GM12878 (cell line): ENCODE measurements around the gene ABHD2. TPM values are rescaled to one million over a fixed set of nuclear protein-coding genes. Genes with fewer than 3 reads are reported as not detected.
A peak's percentile ranks its signal among the peaks of the same experiment; 100 is the strongest.

Experiments
- ATAC-seq: fragments of 200-7000 bp; cut with Tn5 transposase; 3 replicates; pipeline ENCODE4 v1.9.1; 2020; ENCODE audit warnings: mild to moderate bottlenecking, moderate library complexity
- BruUV-seq: library from RNA; stranded (reverse); fragments of 400-500 nt; replicated peaks from 2 replicates; lab custom pipeline; 2021; lab: Mats Ljungman, UMichigan
- CTCF ChIA-PET: fragments of 300-600 bp; sonication (Branson Sonifier 250); formaldehyde crosslinking; extraction: SDS; loops from one replicate; lab custom pipeline; 2021; ENCODE audit warnings: inconsistent platforms; lab: Yijun Ruan, JAX
- POLR2A ChIA-PET: fragments of 350-600 bp; formaldehyde crosslinking; extraction: SDS; loops from one replicate; lab custom pipeline; 2021; ENCODE audit warnings: inconsistent platforms; lab: Charles Lee
- RAD21 ChIA-PET: fragments of 300-600 bp; sonication (Branson Sonifier 250); formaldehyde crosslinking; loops from one replicate; lab custom pipeline; 2023; ENCODE audit warnings: antibody characterized with exemption; ENCODE audit not compliant: unreplicated experiment; lab: Charles Lee
- SMC1A ChIA-PET: fragments of 300-600 bp; sonication (Branson Sonifier 250); formaldehyde crosslinking; loops from one replicate; lab custom pipeline; 2023; ENCODE audit not compliant: unreplicated experiment, uncharacterized antibody; lab: Charles Lee
- DNase-seq: peaks from one replicate; pipeline ENCODE4 v3.0.0-alpha.2; 2011; ENCODE audit warnings: low read depth, low spot score
- FAIRE-seq: peaks from 3 replicates; lab custom pipeline; 2011; peaks lifted over from hg19 to GRCh38; lab: Jason Lieb, UNC
- H2AFZ ChIP-seq: 2 replicates; pipeline ENCODE4 v1.6.0; 2011; ENCODE audit warnings: low read depth, low read length, control low read depth; ENCODE audit not compliant: control insufficient read depth
- H3K27ac ChIP-seq: 2 replicates; pipeline ENCODE4 v1.5.1; 2011; ENCODE audit warnings: control low read depth; ENCODE audit not compliant: control insufficient read depth, insufficient read depth
- H3K27me3 ChIP-seq, 2 experiments: replicated peaks in 1 of 2; 2 replicates each; pipeline versions ENCODE4 v1.6.0 to v1.6.1; 2011; ENCODE audit warnings: low read length in 1 of 2; ENCODE audit not compliant: control insufficient read depth in 2 of 2, insufficient read depth in 2 of 2
- H3K36me3 ChIP-seq, 2 experiments: 2 replicates each; pipeline ENCODE4 v1.5.1; 2011; ENCODE audit warnings: low read length in 1 of 2; ENCODE audit not compliant: control insufficient read depth in 2 of 2, insufficient read depth in 2 of 2
- H3K4me1 ChIP-seq: 2 replicates; pipeline ENCODE4 v1.6.1; 2011; ENCODE audit warnings: mild to moderate bottlenecking, low read length, moderate library complexity, mixed read lengths; ENCODE audit not compliant: control insufficient read depth, insufficient read depth
- H3K4me2 ChIP-seq: 2 replicates; pipeline ENCODE4 v1.6.0; 2011; ENCODE audit warnings: control low read depth; ENCODE audit not compliant: control insufficient read depth, insufficient read depth
- H3K4me3 ChIP-seq: fragments of 200-600 bp; sonication (generic); 2 replicates; pipeline ENCODE4 v1.5.1; 2016
- H3K79me2 ChIP-seq: 2 replicates; pipeline ENCODE4 v1.6.0; 2011; ENCODE audit warnings: low read length; ENCODE audit not compliant: control insufficient read depth, insufficient read depth
- H3K9ac ChIP-seq: 2 replicates; pipeline ENCODE4 v1.8.0; 2011; ENCODE audit warnings: low read length, control low read depth, mixed read lengths; ENCODE audit not compliant: control insufficient read depth, insufficient read depth
- H3K9me3 ChIP-seq: replicated peaks from 3 replicates; pipeline ENCODE4 v1.5.1; 2011; ENCODE audit warnings: mild to moderate bottlenecking, low read length; ENCODE audit not compliant: control insufficient read depth, insufficient read depth
- H4K20me1 ChIP-seq: 2 replicates; pipeline ENCODE4 v1.6.0; 2011; ENCODE audit not compliant: control insufficient read depth, insufficient read depth
- IKZF2 ChIP-seq, 2 experiments: fragments of 450-650 bp; IDR thresholded peaks; 2 replicates each; pipeline ENCODE4 v1.6.1; 2017; ENCODE audit warnings: mild to moderate bottlenecking in 2 of 2, moderate library complexity in 2 of 2
- MEF2B ChIP-seq: fragments of 450-650 bp; IDR thresholded peaks from 2 replicates; pipeline ENCODE4 v1.6.1; 2018; ENCODE audit warnings: mild to moderate bottlenecking, moderate library complexity; ENCODE audit not compliant: partially characterized antibody, poor library complexity, severe bottlenecking
- NR2F1 ChIP-seq: fragments of 450-650 bp; conservative IDR thresholded peaks from 2 replicates; pipeline ENCODE4 v1.6.1; 2017; ENCODE audit warnings: mild to moderate bottlenecking
- RUNX3 ChIP-seq: IDR thresholded peaks from 2 replicates; pipeline ENCODE4 v1.6.1; 2012; ENCODE audit warnings: low read length, inconsistent platforms
- SUZ12 ChIP-seq: fragments of 200-600 bp; sonication (generic); IDR thresholded peaks from one replicate; pipeline ENCODE4 v1.6.1; 2018; ENCODE audit warnings: antibody characterized with exemption, mild to moderate bottlenecking; ENCODE audit not compliant: unreplicated experiment
- WGBS: methylation state at CpG from one replicate; pipeline ENCODE4 v1.1.6; 2016; ENCODE audit warnings: low lambda C conversion rate; ENCODE audit not compliant: insufficient replicate concordance, insufficient coverage; ENCODE audit errors: missing lambda C conversion rate; 5-methylcytosine and 5-hydroxymethylcytosine counted together
- in situ Hi-C: fragments of 300-500 bp; cut with MboI; formaldehyde crosslinking; loops from 9 replicates; pipeline ENCODE4 v1.14.3; 2018; ENCODE audit warnings: mixed read lengths
- intact Hi-C: fragments of 100-400 bp; cut with micrococcal nuclease; formaldehyde crosslinking; loops from one replicate; pipeline ENCODE4 v1.14.2; 2022; ENCODE audit not compliant: unreplicated experiment
- polyA plus RNA-seq, 11 experiments: library from polyadenylated mRNA; depleted of rRNA in 4 of 11; unstranded in 6 of 11; stranded (reverse) in 5 of 11; fragments of >200 nt; fragmentation: Nextera tagmentation in 4 of 11; fragmentation: Illumina TruSeq in 1 of 11; extraction: Ambion mirVana in 4 of 11; extraction: Trizol in 1 of 11; gene quantifications; 1 replicate in 1 of 11; 2 replicates in 10 of 11; pipeline versions ENCODE4 v1.2.1 to v1.2.3, GENCODE V29; 2011 to 2016; ENCODE audit warnings: inconsistent platforms in 2 of 11, missing spikeins in 2 of 11, low read depth in 1 of 11
- total RNA-seq, 4 experiments: library from RNA; depleted of rRNA in 3 of 4; stranded (reverse); fragments of >200 nt in 3 of 4; fragmentation: Illumina TruSeq in 1 of 4; extraction: Trizol in 1 of 4; gene quantifications; 2 replicates each; pipeline versions ENCODE4 v1.2.1 to v1.2.3, GENCODE V29; 2013 to 2021
- TF ChIP-seq, protein P1 (sequence below): IDR thresholded peaks from 2 replicates; pipeline ENCODE4 v1.6.1; 2012; ENCODE audit warnings: low read length, inconsistent platforms
- TF ChIP-seq, protein P2 (sequence below): fragments of 450-650 bp; IDR thresholded peaks from 2 replicates; pipeline ENCODE4 v1.6.1; 2017; ENCODE audit warnings: low read depth, mild to moderate bottlenecking, moderate library complexity
- TF ChIP-seq, protein P3 (sequence below): fragments of 450-650 bp; IDR thresholded peaks from 2 replicates; pipeline ENCODE4 v1.6.1; 2014; ENCODE audit warnings: mild to moderate bottlenecking

Gene ABHD2
- total and polyA plus RNA-seq, 10 of the 15 experiments (the other 5 are each of a cell fraction or from before 2014, with no cell fraction given), result 1.2 to 33.6 (median 20.4) TPM

DNA sequence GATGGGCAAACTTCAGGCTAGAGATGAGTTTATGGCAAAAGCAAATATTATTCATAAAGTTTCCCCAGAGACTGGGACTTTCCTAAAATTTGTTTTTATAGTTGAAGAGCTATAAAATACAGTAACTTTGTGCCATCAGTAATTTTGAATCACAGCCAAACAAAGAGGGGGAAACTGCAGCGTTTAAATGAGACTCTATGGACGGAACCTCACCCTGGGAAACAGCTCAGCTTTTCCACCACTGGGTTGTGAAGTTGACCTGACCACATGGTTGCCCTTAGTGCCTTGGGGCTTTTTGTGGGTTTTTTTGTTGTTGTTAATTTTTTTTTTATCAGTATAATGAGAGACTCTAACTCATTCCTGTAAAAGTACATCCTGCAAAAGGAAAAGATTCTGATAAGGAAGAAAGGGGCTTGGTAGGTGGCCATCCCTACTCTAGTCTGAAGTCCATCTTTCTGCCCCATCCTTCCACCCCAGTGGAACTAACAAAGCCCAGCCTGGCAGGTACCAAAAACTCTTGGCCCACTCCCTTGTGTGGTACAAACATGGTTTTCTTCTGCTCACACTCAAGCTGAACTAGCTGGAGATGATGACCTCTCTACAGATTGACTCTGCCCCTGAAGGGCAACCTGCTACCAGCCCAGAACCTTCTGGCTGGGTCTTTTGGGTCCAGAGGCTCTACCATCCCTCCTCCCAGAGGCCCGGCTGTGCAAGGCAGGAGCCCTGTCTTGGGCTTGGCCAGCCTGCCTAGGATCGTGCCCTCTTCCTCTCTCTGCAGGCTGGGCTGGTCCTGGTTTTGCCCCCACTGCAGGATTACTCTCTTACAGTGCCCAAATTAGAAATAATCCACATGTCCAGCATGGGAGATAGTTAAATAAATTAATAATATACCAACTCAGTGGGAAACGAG lies 92.0 kb downstream of the ABHD2 start:
- Histone ChIP-seq H3K27ac (peak overlapping the region; percentile 10), H3K4me3 (no peak overlapping the region), H3K36me3 (peaks cover 5 to 10% of the 10 kb centered on the region in 2 experiments), H2AFZ (no peak overlapping the region), H3K9me3 (no peaks in the 10 kb centered on the region), H3K27me3 (no peaks in the 10 kb centered on the region), H4K20me1 (no peaks in the 10 kb centered on the region), H3K4me2 (no peak overlapping the region), H3K4me1 (peaks cover 7% of the 10 kb centered on the region; the same call in 1 of the 2 replicates), H3K79me2 (no peaks in the 10 kb centered on the region), H3K9ac (no peak overlapping the region)
- ChIA-PET POLR2A (no interaction called here), SMC1A (interaction anchor here (0.8 to 3.9 kb wide), 5 partner anchors 12 to 121 kb away, joined by 3 to 61 read pairs (median 4); no protein-coding TSS in a partner anchor), RAD21 (interaction anchor here (1.1 to 2.0 kb wide), 4 partner anchors 68 to 127 kb away, joined by 3 to 7 read pairs (median 3); partner anchors contain the start of gene ABHD2), CTCF (interaction anchor here (1.0 to 11.1 kb wide), 8 partner anchors 9 to 276 kb away, joined by 3 to 339 read pairs (median 10); partner anchors contain the start of gene ABHD2)
- FAIRE-seq (no peak), DNase-seq (peak; percentile 30), ATAC-seq (peak; percentile 86)
- TF ChIP-seq, protein P1, sequence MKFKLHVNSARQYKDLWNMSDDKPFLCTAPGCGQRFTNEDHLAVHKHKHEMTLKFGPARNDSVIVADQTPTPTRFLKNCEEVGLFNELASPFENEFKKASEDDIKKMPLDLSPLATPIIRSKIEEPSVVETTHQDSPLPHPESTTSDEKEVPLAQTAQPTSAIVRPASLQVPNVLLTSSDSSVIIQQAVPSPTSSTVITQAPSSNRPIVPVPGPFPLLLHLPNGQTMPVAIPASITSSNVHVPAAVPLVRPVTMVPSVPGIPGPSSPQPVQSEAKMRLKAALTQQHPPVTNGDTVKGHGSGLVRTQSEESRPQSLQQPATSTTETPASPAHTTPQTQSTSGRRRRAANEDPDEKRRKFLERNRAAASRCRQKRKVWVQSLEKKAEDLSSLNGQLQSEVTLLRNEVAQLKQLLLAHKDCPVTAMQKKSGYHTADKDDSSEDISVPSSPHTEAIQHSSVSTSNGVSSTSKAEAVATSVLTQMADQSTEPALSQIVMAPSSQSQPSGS, result 0 out of 2 replicates have a peak, but pooled peaks have one; percentile 28
- no peak for TF ChIP-seq SUZ12
- TF ChIP-seq, protein P2, sequence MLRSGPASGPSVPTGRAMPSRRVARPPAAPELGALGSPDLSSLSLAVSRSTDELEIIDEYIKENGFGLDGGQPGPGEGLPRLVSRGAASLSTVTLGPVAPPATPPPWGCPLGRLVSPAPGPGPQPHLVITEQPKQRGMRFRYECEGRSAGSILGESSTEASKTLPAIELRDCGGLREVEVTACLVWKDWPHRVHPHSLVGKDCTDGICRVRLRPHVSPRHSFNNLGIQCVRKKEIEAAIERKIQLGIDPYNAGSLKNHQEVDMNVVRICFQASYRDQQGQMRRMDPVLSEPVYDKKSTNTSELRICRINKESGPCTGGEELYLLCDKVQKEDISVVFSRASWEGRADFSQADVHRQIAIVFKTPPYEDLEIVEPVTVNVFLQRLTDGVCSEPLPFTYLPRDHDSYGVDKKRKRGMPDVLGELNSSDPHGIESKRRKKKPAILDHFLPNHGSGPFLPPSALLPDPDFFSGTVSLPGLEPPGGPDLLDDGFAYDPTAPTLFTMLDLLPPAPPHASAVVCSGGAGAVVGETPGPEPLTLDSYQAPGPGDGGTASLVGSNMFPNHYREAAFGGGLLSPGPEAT, result peak; percentile 56; the same call in 1 of the 2 replicates
- TF ChIP-seq, protein P3, sequence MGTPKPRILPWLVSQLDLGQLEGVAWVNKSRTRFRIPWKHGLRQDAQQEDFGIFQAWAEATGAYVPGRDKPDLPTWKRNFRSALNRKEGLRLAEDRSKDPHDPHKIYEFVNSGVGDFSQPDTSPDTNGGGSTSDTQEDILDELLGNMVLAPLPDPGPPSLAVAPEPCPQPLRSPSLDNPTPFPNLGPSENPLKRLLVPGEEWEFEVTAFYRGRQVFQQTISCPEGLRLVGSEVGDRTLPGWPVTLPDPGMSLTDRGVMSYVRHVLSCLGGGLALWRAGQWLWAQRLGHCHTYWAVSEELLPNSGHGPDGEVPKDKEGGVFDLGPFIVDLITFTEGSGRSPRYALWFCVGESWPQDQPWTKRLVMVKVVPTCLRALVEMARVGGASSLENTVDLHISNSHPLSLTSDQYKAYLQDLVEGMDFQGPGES, result no peak
- TF ChIP-seq IKZF2 (IDR thresholded peaks at IDR 0.05), result peak in 1 of 2 experiments; percentile 32; a peak in 1 of 4 replicates
- TF ChIP-seq MEF2B, result peak; percentile 26
- peak; percentile 75 for TF ChIP-seq RUNX3
- TF ChIP-seq NR2F1, result peak; percentile 43; the same call in 1 of the 2 replicates
- intact Hi-C loops (no loop called here), in situ Hi-C loops (loop anchor here (5.0 kb wide), 2 partner anchors 123 to 278 kb away; no protein-coding TSS in a partner anchor)
- no TSS peak for BruUV-seq
- WGBS, result 60% methylated on average over 5 of the region's 5 CpGs
